NK-92 treated with Interleukin-12 subunit alpha and Interleukin-12 subunit beta, amount 100 ng/mL, for 24 hours (cell line): Measurements from ENCODE around the gene SLC25A41.

Experiments used
- DNase-seq: peaks from one replicate; lab custom pipeline; 2025; lab: John Stamatoyannopoulos, UW

Gene SLC25A41

DNA sequence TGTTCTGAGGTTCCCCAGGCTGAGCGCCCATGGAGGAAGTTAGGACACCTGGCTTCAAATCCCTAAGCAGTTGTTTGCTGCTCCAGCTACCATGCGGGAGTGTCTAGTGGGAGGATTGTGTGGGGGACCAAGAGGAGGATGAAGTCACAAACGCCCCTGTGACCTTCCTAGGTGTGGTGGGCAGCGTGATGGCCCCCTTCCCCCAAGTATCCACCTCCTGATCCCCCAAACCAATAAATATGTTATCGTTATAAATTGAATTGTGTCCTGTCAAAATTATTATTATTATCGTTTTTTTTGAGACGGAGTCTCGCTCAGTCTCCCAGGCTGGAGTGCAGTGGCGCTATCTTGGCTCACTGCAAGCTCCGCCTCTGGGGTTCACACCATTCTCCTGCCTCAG lies at the start of gene SLC25A41:
SLC25A41 (minus strand) TSS at position 101 of the 400 bp plus-strand sequence; CDS start at position 31, 70 bp downstream.
- no peak for DNase-seq

DNA sequence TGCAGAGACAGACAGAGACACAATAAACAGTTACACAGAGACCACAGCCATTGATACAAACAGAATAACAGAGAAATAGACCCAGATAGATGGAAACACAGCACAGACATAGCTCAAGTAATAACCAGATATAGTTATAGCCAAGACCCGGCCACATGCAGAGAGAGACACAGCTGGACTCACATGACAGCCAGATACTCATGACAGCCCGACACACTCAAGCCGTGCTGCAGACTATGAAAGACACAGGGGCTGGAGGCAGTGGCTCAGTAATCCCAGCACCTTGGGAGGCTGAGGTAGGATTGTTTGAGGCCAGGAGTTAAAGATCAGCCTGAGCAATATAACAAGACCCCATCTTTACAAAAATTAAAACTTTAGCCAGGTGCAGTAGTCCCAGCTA lies 49.7 kb upstream of the SLC25A41 start:
- DNase-seq: no peak

DNA sequence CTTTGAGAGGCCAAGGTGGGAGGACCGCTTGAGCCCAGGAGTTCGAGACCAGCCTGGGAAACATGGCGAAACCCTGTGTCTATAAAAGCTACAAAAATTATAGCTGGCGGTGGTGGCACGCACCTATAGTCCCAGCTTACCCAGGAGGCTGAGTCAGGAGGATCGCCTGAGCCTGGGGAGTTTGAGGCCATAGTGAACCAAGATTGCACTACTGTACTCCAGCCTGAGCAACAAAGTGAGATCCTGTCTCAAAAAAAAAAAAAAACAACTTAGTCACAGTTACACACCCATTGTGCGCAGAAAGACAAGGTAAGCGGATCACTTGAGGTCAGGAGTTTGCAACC lies 48.8 kb upstream of the SLC25A41 start:
- no peak for DNase-seq

DNA sequence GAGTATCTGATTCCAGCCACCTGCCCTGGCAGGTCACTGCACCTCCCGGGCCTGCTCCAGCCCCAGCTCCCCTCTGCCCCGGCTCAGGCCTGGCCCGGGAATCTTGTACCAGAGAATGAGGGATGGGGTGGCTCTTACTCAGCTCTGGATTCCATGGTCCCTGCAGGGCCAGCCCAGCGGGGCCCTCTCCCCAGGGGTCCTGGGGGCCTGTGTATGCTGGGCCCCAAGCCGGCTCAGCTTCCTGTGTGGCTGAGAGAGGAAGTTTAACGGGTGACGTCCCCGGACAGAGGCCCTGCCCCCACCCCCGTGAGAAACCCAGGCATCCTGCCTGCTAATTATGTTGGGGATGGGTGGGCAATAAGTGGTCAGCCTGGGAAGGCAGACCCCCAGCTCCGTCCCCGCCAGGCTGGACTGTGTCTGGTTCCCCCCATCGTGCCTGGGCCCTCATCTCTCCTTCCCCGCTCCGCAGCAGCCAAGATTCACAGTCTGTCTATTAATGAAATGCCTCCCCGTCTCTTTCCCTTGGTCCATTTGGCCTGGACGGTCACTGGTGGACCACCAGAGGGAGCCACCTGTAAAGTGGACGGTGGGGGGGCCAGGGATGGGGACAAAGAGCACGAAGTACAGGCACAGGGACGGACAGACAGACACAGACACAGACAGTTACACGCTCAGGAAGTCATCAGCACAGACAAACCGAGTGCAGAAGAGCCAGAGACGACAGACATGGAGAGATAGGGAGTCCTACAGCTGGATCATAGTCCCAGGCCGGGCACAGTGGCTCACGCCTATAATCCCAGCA lies 48.2 kb upstream of the SLC25A41 start, which contains the start of gene DENND1C:
DENND1C (minus strand) TSS at position 247 of the 802 bp plus-strand sequence; CDS start at position 155, 92 bp downstream.
- peak; percentile 60 for DNase-seq

DNA sequence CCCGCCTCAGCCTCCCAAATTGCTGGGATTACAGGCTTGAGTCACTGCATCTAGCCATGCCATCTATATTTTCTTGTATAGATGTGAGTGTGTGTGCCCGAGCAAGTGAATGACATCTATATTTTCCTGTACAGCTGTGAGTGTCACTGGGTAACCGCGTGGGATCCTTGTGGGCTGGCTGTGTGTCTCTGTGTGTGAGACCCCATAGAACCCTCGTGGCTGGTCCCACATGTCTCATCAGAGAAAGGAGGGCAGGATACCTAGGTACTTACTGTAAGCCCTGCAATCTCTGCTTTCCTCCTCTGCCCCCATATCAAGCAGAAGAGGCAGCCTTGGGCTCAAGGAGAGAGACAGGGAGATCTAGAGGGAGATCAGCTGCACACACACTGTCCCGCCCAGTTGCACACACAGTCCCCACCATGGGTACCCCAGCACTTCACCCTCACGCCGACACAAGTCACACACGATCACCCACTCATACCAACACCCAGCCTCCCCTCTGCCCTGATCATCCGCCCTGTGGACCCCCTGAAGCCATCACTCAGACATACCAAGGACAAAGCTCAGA lies 47.4 kb upstream of the SLC25A41 start:
- no peak for DNase-seq

DNA sequence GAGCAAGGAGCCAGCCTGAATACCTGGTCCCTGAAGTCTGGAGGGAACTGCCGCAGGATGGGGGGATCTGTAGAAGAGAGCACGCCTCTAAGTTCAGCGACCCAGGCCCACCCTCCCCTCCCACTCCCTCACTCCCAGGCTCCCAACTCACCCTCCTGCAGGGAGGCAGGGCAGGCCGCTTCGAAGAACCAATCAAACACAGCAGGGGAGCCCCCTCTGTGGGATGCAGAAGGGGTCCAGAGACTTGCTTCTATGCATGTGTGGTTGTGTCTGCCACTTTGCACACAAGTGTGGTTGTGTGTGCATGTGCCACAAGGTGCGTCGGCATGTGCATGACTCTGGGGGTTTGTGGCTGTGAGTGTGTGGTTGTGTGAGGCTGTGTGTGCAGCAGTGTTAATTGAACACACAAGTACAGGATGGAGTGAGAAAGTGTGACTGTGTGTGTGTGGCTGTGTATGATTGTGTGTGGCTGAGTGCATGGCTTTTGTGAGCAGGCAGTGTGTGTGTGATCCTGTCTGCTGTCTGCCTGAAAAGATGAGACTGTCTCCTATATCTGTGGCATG lies 46.4 kb upstream of the SLC25A41 start:
- no peak for DNase-seq

DNA sequence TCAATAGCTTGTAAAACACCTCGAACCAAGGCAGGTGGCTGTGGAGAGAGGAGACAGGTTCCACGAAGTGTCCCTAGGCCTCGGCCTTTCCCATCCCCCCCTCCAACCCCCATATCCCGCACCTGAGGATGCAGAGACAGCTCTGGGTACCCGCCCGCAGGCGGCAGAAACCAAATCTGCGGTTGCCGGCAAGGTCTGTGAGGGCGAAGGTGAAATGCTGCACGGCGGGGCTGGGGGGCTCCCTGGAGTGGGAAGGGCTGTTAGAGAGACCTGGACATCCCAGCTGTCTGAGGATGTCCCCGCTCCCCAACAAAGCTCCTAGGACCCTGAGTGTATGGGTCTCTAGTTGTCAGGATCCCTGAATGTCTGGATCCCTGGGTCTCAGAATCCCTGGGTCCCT lies 45.3 kb upstream of the SLC25A41 start:
- DNase-seq: no peak

DNA sequence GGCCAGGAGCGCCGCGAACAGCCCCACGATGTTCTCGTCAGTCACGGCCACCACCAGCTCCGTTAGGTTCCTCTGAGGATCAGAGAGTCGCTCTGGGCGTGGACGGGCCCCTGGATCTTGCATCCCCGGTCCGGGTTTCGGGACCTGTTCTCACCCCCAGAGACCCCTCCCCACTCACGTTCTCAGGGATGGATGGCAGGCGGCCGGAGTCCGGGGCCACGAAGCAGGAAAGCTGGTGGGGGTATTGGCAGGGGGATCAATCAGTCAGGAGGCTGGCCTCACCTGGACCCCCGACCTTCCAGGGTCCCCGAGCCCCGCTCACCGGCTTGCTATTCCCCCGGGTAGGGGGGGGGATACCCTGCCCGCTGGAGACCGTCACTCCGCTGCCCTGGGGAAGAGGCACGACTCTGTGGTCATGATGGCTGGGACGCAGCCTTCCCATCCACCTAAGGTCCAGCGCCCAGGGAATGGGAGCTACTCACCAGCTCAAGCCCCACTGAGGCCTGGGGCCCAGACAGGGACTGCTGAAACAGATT lies 43.4 kb upstream of the SLC25A41 start:
- no peak for DNase-seq

DNA sequence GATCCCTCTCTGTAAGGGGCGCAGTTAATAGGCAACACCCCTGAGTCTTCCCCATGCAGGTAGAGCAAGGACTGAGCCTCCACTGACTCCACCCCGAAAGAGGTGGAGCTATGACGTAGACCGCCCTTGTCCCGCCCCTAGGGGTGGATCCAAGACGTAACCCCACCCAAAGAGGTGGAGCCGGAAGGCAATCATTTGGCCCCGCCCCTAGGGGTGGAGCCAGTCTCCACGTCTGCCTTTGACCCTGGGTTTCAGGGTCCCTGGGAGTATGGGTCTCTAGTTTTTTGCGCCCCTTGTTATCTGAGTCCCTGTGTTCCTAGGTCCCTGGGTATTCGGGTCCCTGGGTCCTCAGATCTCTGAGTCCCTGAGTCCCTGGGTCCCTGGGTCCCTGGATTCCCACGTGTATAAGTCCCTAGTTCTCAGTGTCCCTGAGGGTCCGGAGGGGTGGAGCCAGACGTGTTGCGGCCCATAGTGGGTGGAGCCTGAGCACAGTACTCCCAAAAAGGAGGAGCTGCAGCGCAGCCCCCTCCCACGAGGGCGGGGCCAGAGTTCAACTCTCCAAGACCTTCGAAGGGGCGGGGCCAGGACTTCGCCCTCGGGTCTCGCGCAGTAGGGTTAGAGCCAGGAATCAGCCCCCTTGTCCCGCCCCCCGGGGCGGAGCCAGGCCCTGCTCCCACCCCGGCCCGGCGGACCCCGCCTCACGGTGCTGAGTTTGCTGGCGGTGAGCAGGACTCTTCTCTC lies 42.8 kb upstream of the SLC25A41 start:
- DNase-seq: no peak

DNA sequence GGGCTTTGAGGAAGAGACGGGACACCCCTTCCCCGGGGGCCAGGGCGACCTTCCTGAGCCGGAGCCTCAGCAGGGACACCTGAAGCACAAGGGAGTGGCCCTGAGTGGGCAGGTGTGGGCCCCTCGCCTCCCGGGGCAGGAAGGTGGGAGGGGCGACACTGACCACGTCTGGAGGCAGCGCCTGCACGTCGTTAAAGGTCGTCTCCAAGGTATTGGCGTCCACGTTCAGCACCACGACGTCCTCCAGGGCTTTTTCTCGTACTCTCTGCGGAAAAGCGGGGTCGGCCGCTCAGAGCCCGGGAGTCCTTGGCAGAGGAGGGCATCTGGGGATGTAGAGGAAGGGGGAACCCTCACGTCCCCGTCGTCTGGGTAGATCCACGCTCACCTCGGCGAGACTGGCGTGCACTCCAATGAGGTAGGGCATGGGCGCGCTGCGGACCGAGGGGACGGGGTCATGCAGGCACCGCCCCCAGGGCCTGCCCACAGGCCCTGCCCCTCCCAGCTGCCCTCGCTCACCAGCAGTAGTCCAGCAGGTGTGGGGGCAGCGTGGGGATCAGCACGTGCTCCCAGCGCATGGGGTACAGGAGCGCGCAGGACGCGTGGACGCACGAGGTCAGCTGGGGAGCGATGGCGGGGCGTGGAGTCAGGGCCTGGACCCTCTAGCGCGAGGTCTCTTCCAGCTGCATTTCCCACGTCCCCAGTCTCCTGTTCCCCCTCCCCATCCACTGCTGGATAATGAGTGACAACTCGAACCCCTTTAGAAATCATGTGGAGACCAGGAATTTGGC lies 42.0 kb upstream of the SLC25A41 start:
- DNase-seq: no peak

DNA sequence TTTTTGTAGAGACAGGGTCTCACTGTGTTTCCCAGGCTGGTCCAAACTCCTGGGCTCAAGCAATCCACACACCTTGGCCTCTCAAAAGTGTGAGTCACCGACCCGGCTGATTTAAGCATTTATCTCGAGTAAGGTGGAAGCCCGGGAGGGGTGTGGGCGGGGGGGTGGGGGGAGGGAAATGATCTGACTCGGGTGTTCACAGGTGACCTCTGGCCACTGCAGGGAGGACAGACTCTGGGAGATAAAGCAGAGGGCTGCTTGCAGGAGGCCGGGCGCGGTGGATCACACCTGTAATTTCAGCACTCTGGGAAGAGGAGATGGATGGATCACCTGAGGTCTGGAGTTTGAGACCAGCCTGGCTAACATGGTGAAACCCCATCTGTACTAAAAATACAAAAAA lies 40.1 kb upstream of the SLC25A41 start:
- no peak for DNase-seq

DNA sequence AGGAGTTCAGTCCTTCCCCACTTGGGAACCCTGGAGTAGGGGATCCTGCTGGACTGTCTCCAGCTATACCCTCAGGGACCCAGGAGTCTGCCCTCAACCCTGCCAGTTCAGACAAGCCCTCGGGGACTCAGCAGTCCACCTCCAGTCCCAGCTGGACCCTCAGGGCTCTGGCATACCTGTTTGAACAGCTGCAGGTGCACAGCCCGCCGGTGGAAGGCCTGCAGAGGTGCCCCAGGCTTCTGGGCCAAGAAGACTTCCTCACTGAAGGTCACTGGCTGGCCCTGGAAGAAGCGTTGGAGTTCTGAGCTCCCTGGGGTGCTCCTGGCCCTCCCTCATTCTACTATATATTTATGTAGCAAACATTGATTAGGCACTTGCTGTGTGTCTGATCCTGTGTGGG lies 39.1 kb upstream of the SLC25A41 start:
- no peak for DNase-seq

DNA sequence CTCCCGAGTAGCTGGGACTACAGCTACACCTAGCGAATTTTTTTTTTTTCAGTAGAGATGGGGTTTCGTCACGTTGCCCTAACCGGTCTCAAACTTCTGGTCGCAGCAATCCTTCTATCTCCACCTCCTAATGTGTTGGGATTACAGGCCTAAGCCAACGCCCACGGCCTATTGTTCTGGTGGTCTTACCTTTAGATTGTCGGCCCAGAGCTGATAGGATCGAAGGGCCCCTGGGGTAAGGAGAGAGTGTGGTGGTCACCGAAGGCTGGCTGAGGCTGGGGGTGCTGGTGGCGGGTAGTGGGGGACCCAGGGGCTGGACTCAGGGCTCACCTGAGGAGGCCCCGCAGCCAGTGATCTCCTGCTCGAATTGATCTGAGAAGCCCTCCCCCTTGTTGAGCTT lies 37.5 kb upstream of the SLC25A41 start:
- DNase-seq: no peak

DNA sequence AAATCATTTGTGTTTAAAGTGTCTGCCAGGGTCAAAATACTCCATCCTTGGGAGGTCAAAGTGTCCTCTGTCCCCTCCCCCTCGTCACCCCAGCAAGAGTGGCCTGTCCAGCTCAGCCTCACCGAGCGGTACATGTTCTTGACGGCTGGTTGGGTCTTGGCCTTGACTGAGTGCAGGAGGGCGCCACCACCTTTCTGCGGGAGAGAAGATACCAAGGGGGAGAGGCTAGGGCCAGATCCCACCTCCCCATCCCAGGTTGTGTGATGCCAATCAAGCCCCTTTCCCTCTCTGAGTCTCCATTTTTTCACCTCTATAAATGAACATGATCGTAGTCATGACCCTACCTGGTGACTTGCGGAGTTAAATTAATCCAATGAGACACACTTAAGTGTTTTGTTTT lies 36.6 kb upstream of the SLC25A41 start:
- no peak for DNase-seq

DNA sequence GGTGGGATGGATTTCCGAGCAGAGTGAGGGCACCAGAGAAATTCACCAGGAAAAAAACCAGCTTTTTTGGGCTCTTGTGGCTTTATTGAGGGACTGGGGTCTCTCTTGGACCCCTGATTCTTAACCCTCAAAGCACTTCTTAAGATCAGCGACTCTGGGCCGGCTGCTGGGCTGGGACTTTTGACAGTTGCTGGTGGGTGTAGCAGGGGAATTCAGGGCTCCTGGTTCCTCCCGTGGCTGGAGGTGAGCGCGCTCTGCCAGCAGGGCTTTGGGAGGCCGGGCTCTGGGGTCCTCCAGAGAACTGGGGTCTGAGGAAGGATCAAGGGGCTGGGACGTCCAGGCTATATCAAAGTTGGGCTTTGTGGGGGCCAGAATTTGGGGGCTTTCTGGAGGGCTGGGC lies 33.8 kb upstream of the SLC25A41 start:
- DNase-seq: no peak

DNA sequence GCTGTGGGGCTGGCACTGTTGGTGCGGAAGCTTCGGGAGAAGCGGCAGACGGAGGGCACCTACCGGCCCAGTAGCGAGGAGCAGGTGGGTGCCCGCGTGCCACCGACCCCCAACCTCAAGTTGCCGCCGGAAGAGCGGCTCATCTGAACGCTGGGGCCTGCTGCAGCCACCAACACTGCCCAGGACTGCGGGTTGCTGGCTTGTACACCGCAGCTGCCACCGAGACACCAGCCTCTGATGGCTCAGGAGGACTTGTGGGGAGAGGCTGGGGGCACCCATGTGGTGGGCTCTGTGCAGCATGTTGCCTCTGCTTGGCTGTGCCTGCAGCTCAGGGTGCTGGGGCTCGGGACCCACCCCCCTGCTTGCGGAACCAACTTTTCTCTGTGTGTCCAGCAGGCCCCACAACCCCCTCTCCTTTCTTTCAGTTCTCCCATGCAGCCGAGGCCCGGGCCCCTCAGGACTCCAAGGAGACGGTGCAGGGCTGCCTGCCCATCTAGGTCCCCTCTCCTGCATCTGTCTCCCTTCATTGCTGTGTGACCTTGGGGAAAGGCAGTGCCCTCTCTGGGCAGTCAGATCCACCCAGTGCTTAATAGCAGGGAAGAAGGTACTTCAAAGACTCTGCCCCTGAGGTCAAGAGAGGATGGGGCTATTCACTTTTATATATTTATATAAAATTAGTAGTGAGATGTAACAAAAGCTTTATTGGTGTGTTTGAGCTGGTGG lies 33.1 kb upstream of the SLC25A41 start:
- no peak for DNase-seq

DNA sequence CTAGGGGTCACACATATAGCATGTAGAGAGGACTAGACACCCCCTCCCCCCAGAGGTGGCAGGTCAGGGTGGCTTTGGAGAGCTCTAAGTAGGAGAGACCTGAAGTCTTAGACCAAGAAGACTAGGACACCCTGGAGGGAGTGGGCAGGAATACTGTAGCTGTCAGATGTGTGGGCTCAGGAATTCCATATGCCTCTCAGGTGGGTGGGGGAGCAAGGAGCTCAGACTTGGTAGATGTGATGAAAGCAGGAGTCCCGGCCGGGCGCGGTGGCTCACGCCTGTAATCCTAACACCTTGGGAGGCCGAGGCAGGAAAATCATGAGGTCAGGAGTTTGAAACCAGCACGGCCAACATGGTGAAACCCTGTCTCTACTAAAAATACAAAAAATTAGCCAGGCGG lies 32.1 kb upstream of the SLC25A41 start:
- no peak for DNase-seq

DNA sequence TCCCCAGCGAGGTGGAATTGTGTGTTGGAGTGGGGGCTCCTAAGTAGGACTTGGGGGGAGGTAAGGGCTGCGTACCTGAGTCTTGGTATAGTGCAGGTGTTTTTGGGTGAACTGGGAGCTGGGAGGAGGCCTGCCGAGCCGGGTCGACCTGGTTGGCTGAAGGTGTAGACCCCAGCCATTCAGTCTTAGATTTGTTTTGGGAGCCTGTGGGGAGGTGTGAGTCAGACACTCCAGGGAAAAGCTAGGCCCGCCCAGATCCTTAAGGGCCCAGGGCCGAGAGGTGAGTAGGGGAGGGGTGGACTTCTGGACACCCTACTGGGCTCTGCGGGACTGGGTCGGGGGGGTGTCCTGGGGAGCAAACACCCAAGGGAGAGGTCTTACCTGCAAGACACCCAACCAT lies 31.4 kb upstream of the SLC25A41 start:
- no peak for DNase-seq

DNA sequence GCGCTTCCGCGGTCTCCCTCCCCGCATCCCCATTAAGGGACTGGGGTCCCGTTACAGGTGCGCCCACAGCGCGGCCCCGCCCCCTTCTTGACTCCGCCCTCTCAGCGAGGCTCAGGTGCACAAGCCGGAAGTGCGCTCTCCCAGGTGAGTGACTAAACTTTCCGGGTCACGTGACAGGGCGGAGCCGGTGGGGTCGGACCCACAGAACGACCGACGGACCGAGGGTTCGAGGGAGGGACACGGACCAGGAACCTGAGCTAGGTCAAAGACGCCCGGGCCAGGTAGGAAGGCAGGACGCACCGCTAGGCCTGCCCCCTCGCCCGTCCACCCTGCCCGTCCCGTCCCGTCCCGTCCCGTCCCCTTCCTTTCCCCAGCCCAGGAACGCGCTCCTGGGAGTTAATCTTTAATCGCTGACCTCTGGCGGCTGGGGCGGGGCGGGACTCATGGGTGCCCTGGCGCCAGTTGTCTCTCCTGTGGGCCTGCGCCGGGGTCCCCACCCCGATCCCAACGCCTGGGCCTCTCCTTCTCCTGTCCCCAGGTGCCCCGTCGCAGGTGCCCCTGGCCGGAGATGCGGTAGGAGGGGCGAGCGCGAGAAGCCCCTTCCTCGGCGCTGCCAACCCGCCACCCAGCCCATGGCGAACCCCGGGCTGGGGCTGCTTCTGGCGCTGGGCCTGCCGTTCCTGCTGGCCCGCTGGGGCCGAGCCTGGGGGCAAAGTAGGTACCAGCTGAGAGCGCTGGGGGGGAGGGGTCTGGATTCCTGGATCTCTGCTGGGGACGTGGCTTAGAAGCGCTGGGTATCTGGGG lies 30.7 kb upstream of the SLC25A41 start, which contains the start of gene CRB3:
CRB3 (plus strand) TSS at position 202 of the 804 bp plus-strand sequence; CDS start at position 633, 431 bp downstream.
- no peak for DNase-seq
